GM12878 (cell line): Measurements from ENCODE around the gene MBD3L2B. TPM values are rescaled to one million over a fixed set of nuclear protein-coding genes. Genes with fewer than 3 reads are reported as not detected.
A peak's percentile ranks its signal among the peaks of the same experiment; 100 is the strongest.

Experiments
- ATAC-seq: fragments of 200-7000 bp; cut with Tn5 transposase; 3 replicates; pipeline ENCODE4 v1.9.1; 2020; ENCODE audit warnings: mild to moderate bottlenecking, moderate library complexity
- BruUV-seq: library from RNA; stranded (reverse); fragments of 400-500 nt; replicated peaks from 2 replicates; lab custom pipeline; 2021; lab: Mats Ljungman, UMichigan
- CTCF ChIA-PET: fragments of 300-600 bp; sonication (Branson Sonifier 250); formaldehyde crosslinking; extraction: SDS; loops from one replicate; lab custom pipeline; 2021; ENCODE audit warnings: inconsistent platforms; lab: Yijun Ruan, JAX
- POLR2A ChIA-PET: fragments of 350-600 bp; formaldehyde crosslinking; extraction: SDS; loops from one replicate; lab custom pipeline; 2021; ENCODE audit warnings: inconsistent platforms; lab: Charles Lee
- RAD21 ChIA-PET: fragments of 300-600 bp; sonication (Branson Sonifier 250); formaldehyde crosslinking; loops from one replicate; lab custom pipeline; 2023; ENCODE audit warnings: antibody characterized with exemption; ENCODE audit not compliant: unreplicated experiment; lab: Charles Lee
- SMC1A ChIA-PET: fragments of 300-600 bp; sonication (Branson Sonifier 250); formaldehyde crosslinking; loops from one replicate; lab custom pipeline; 2023; ENCODE audit not compliant: unreplicated experiment, uncharacterized antibody; lab: Charles Lee
- DNase-seq: peaks from one replicate; pipeline ENCODE4 v3.0.0-alpha.2; 2011; ENCODE audit warnings: low read depth, low spot score
- FAIRE-seq: peaks from 3 replicates; lab custom pipeline; 2011; peaks lifted over from hg19 to GRCh38; lab: Jason Lieb, UNC
- H2AFZ ChIP-seq: 2 replicates; pipeline ENCODE4 v1.6.0; 2011; ENCODE audit warnings: low read depth, low read length, control low read depth; ENCODE audit not compliant: control insufficient read depth
- H3K27ac ChIP-seq: 2 replicates; pipeline ENCODE4 v1.5.1; 2011; ENCODE audit warnings: control low read depth; ENCODE audit not compliant: control insufficient read depth, insufficient read depth
- H3K27me3 ChIP-seq, 2 experiments: replicated peaks in 1 of 2; 2 replicates each; pipeline versions ENCODE4 v1.6.0 to v1.6.1; 2011; ENCODE audit warnings: low read length in 1 of 2; ENCODE audit not compliant: control insufficient read depth in 2 of 2, insufficient read depth in 2 of 2
- H3K36me3 ChIP-seq, 2 experiments: 2 replicates each; pipeline ENCODE4 v1.5.1; 2011; ENCODE audit warnings: low read length in 1 of 2; ENCODE audit not compliant: control insufficient read depth in 2 of 2, insufficient read depth in 2 of 2
- H3K4me1 ChIP-seq: 2 replicates; pipeline ENCODE4 v1.6.1; 2011; ENCODE audit warnings: mild to moderate bottlenecking, low read length, moderate library complexity, mixed read lengths; ENCODE audit not compliant: control insufficient read depth, insufficient read depth
- H3K4me2 ChIP-seq: 2 replicates; pipeline ENCODE4 v1.6.0; 2011; ENCODE audit warnings: control low read depth; ENCODE audit not compliant: control insufficient read depth, insufficient read depth
- H3K4me3 ChIP-seq: fragments of 200-600 bp; sonication (generic); 2 replicates; pipeline ENCODE4 v1.5.1; 2016
- H3K79me2 ChIP-seq: 2 replicates; pipeline ENCODE4 v1.6.0; 2011; ENCODE audit warnings: low read length; ENCODE audit not compliant: control insufficient read depth, insufficient read depth
- H3K9ac ChIP-seq: 2 replicates; pipeline ENCODE4 v1.8.0; 2011; ENCODE audit warnings: low read length, control low read depth, mixed read lengths; ENCODE audit not compliant: control insufficient read depth, insufficient read depth
- H3K9me3 ChIP-seq: replicated peaks from 3 replicates; pipeline ENCODE4 v1.5.1; 2011; ENCODE audit warnings: mild to moderate bottlenecking, low read length; ENCODE audit not compliant: control insufficient read depth, insufficient read depth
- H4K20me1 ChIP-seq: 2 replicates; pipeline ENCODE4 v1.6.0; 2011; ENCODE audit not compliant: control insufficient read depth, insufficient read depth
- PAX5 ChIP-seq: IDR thresholded peaks from 2 replicates; pipeline ENCODE4 v1.6.1; 2011; ENCODE audit warnings: low read depth, low read length, borderline replicate concordance
- ZBTB40 ChIP-seq: fragments of 450-650 bp; IDR thresholded peaks from 2 replicates; pipeline ENCODE4 v1.6.1; 2016; ENCODE audit warnings: mild to moderate bottlenecking, moderate library complexity, borderline replicate concordance
- WGBS: methylation state at CpG from one replicate; pipeline ENCODE4 v1.1.6; 2016; ENCODE audit warnings: low lambda C conversion rate; ENCODE audit not compliant: insufficient replicate concordance, insufficient coverage; ENCODE audit errors: missing lambda C conversion rate; 5-methylcytosine and 5-hydroxymethylcytosine counted together
- in situ Hi-C: fragments of 300-500 bp; cut with MboI; formaldehyde crosslinking; loops from 9 replicates; pipeline ENCODE4 v1.14.3; 2018; ENCODE audit warnings: mixed read lengths
- intact Hi-C: fragments of 100-400 bp; cut with micrococcal nuclease; formaldehyde crosslinking; loops from one replicate; pipeline ENCODE4 v1.14.2; 2022; ENCODE audit not compliant: unreplicated experiment
- polyA plus RNA-seq, 11 experiments: library from polyadenylated mRNA; depleted of rRNA in 4 of 11; unstranded in 6 of 11; stranded (reverse) in 5 of 11; fragments of >200 nt; fragmentation: Nextera tagmentation in 4 of 11; fragmentation: Illumina TruSeq in 1 of 11; extraction: Ambion mirVana in 4 of 11; extraction: Trizol in 1 of 11; gene quantifications; 1 replicate in 1 of 11; 2 replicates in 10 of 11; pipeline versions ENCODE4 v1.2.1 to v1.2.3, GENCODE V29; 2011 to 2016; ENCODE audit warnings: inconsistent platforms in 2 of 11, missing spikeins in 2 of 11, low read depth in 1 of 11
- total RNA-seq, 4 experiments: library from RNA; depleted of rRNA in 3 of 4; stranded (reverse); fragments of >200 nt in 3 of 4; fragmentation: Illumina TruSeq in 1 of 4; extraction: Trizol in 1 of 4; gene quantifications; 2 replicates each; pipeline versions ENCODE4 v1.2.1 to v1.2.3, GENCODE V29; 2013 to 2021

The MBD3L2B gene
- total and polyA plus RNA-seq, 10 of the 15 experiments (the other 5 are each of a cell fraction or from before 2014, with no cell fraction given), result 0.10 TPM; not detected in 9

- Histone ChIP-seq H3K9me3 (peaks cover 4% of the 10 kb centered on the region; the same call in 2 of the 3 replicates), H3K4me2 (no peak overlapping the region), H3K27ac (no peak overlapping the region), H3K79me2 (no peaks in the 10 kb centered on the region), H2AFZ (no peak overlapping the region), H3K36me3 (no peaks in the 10 kb centered on the region), H3K27me3 (no peaks in the 10 kb centered on the region), H3K4me3 (no peak overlapping the region), H3K4me1 (no peaks in the 10 kb centered on the region), H3K9ac (no peak overlapping the region), H4K20me1 (no peaks in the 10 kb centered on the region)
- BruUV-seq, result no TSS peak
- ChIA-PET SMC1A (interaction anchor here (1.2 kb wide), 1 partner anchor 18 kb away, joined by 4 read pairs; no protein-coding TSS in a partner anchor), POLR2A (interaction anchor here (1.1 kb wide), 1 partner anchor 12 kb away, joined by 3 read pairs; no protein-coding TSS in a partner anchor), RAD21 (interaction anchor here (1.2 to 1.5 kb wide), 2 partner anchors 21 to 33 kb away, joined by 3 read pairs; no protein-coding TSS in a partner anchor), CTCF (interaction anchor here (2.7 kb wide), 1 partner anchor 12 kb away, joined by 9 read pairs; no protein-coding TSS in a partner anchor)
- DNase-seq (no peak), ATAC-seq (no peak), FAIRE-seq (no peak)
- intact Hi-C loops (no loop called here), in situ Hi-C loops (no loop called here)
- WGBS, result 80% methylated on average over 5 of the region's 5 CpGs
- TF ChIP-seq PAX5 (no peak), ZBTB40 (peak; percentile 42; the same call in 1 of the 2 replicates)
Measured at GRCh38 chr19:6976197-6976596, 45.0 kb downstream of the MBD3L2B start.
